Measurements from ENCODE around the gene YBX1.

DNA sequence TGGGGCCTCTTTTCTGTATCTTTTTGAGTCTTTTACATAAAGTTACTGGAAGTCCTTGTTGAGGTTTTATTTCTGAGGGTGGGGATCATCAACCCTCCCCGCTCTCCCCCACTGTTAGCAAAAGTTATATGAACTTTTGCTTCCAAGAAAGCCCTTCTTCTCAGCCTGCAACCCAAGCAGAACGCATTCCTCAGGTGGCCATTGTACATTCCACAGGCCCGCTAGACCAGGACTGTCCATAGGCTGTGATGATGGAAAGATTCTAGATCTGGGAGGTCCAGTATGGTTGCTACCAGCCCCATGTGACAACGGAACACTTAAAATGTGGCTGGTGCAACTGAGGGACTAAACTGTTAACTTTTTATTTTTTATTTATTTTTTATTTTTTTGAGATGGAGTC lies 11.8 kb upstream of the YBX1 start:
- TF ChIP-seq EZH2 (conservative IDR thresholded peaks at IDR 0.05; ENCODE audit: low read depth, low read length) = no peak
- TF ChIP-seq, protein P1, sequence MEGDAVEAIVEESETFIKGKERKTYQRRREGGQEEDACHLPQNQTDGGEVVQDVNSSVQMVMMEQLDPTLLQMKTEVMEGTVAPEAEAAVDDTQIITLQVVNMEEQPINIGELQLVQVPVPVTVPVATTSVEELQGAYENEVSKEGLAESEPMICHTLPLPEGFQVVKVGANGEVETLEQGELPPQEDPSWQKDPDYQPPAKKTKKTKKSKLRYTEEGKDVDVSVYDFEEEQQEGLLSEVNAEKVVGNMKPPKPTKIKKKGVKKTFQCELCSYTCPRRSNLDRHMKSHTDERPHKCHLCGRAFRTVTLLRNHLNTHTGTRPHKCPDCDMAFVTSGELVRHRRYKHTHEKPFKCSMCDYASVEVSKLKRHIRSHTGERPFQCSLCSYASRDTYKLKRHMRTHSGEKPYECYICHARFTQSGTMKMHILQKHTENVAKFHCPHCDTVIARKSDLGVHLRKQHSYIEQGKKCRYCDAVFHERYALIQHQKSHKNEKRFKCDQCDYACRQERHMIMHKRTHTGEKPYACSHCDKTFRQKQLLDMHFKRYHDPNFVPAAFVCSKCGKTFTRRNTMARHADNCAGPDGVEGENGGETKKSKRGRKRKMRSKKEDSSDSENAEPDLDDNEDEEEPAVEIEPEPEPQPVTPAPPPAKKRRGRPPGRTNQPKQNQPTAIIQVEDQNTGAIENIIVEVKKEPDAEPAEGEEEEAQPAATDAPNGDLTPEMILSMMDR (CRISPR knock-in tag; IDR thresholded peaks at IDR 0.05) = no peak
- no peak for TF ChIP-seq BCL6 (CRISPR knock-in tag; IDR thresholded peaks at IDR 0.05)
- TF ChIP-seq ZNF468 (CRISPR knock-in tag; IDR thresholded peaks at IDR 0.05) = no peak
- TF ChIP-seq, protein P2, sequence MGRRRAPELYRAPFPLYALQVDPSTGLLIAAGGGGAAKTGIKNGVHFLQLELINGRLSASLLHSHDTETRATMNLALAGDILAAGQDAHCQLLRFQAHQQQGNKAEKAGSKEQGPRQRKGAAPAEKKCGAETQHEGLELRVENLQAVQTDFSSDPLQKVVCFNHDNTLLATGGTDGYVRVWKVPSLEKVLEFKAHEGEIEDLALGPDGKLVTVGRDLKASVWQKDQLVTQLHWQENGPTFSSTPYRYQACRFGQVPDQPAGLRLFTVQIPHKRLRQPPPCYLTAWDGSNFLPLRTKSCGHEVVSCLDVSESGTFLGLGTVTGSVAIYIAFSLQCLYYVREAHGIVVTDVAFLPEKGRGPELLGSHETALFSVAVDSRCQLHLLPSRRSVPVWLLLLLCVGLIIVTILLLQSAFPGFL (CRISPR knock-in tag; IDR thresholded peaks at IDR 0.05) = no peak
- TF ChIP-seq, protein P3, sequence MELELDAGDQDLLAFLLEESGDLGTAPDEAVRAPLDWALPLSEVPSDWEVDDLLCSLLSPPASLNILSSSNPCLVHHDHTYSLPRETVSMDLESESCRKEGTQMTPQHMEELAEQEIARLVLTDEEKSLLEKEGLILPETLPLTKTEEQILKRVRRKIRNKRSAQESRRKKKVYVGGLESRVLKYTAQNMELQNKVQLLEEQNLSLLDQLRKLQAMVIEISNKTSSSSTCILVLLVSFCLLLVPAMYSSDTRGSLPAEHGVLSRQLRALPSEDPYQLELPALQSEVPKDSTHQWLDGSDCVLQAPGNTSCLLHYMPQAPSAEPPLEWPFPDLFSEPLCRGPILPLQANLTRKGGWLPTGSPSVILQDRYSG (CRISPR knock-in tag; IDR thresholded peaks at IDR 0.05) = no peak
- no peak for TF ChIP-seq SRF (IDR thresholded peaks at IDR 0.05; ENCODE audit: low read depth, low read length)
- no peak for TF ChIP-seq ZNF530 (CRISPR knock-in tag; IDR thresholded peaks at IDR 0.05; ENCODE audit: low read depth)
- no peak for TF ChIP-seq SRSF9 (IDR thresholded peaks at IDR 0.05; ENCODE audit: borderline replicate concordance, insufficient read depth, low read depth, low read length, poor library complexity, severe bottlenecking)

Data from HepG2 (cell line).